Right cardiac atrium (tissue), 5 donors: ENCODE measurements around the gene DPAGT1. TPM values are rescaled to one million over a fixed set of nuclear protein-coding genes. Genes with fewer than 3 reads are reported as not detected.
"Not testable (repeated sequence)": the region's sequence is repeated elsewhere in the genome, so short reads cannot be mapped to it uniquely, and the experiment has no call there.

ENCODE experiments used
- ATAC-seq, 2 donors: fragments of 200-7000 bp; cut with Tn5 transposase; one replicate each; pipeline versions ENCODE4 v1.8.0 to v1.9.1; 2020; ENCODE audit warnings: moderate library complexity in 2 of 2, mild to moderate bottlenecking in 1 of 2
- DNase-seq, 3 donors: peaks; one replicate each; pipeline ENCODE4 v3.0.0-alpha.2; 2020
- H3K27ac ChIP-seq: one replicate; pipeline ENCODE4 v1.5.1; 2013; ENCODE audit warnings: mild to moderate bottlenecking, low read length, control low read depth, moderate library complexity
- H3K27me3 ChIP-seq: one replicate; pipeline ENCODE4 v1.6.1; 2013; ENCODE audit not compliant: control insufficient read depth, insufficient read depth
- H3K4me1 ChIP-seq: one replicate; pipeline ENCODE4 v1.6.1; 2013; ENCODE audit warnings: low read length; ENCODE audit not compliant: control insufficient read depth, insufficient read depth
- H3K4me3 ChIP-seq: one replicate; pipeline ENCODE4 v1.5.1; 2013; ENCODE audit warnings: low read length, control low read depth
- H3K9me3 ChIP-seq: one replicate; pipeline ENCODE4 v1.6.1; 2013; ENCODE audit warnings: low read length; ENCODE audit not compliant: control insufficient read depth
- WGBS: extraction: QIAGEN DNeasy Blood & Tissue Kit; methylation state at CpG from one replicate; pipeline ENCODE4 v1.1.7; 2013; 5-methylcytosine and 5-hydroxymethylcytosine counted together
- intact Hi-C, 4 donors: fragments of 100-400 bp; cut with DNase I; formaldehyde crosslinking; loops; one replicate each; pipeline versions ENCODE4 v1.11.0 to v1.14.0; 2022 to 2023
- long read RNA-seq, 4 donors: library from polyadenylated mRNA; unstranded; transcript quantifications; one replicate each; pipeline ENCODE4 v2.0.0, GENCODE V29; 2020 to 2021
- polyA plus RNA-seq: library from polyadenylated mRNA; stranded (reverse); fragments of 200-250 nt; gene quantifications from one replicate; pipeline ENCODE4 v1.2.3, GENCODE V29; 2013
- total RNA-seq, 4 donors: library from RNA; stranded (reverse); fragmentation: NEBNext Ultra II Directional; extraction: Animal tissue kit (Norgen Biotek cat#: 25700); gene quantifications; one replicate each; pipeline ENCODE4 v1.2.1, GENCODE V29; 2021
- donor health status: healthy with polysubstance abuse.
- donor health status: DM: no; HTN: yes; CAD: no.
- donor health status: DM: no; HTN: no; CAD: no.
- donor health status: DM: no; HTN: yes; CAD: no; lungs with severe emphysema.
- donor health status: DM: yes; HTN: yes; CAD: no.

Gene DPAGT1
- total RNA-seq (10 to 100 TPM; 15.2 to 24.7 (median 23.9) TPM), polyA plus RNA-seq (14.4 TPM)
- long read RNA-seq, donor 1, transcript DPAGT1-201 (9 exons, 2,205 nt), result major isoform, 26 of 36 reads
- long read RNA-seq, donor 1, partial matches to known transcripts, result 4 of 36 reads
- long read RNA-seq, donor 1, other reads (novel, unspliced or antisense), result 5 of 36 reads
- long read RNA-seq, donor 2, partial matches to known transcripts, result 0 of 5 reads
- long read RNA-seq, donor 2, other reads (novel, unspliced or antisense), result 1 of 5 reads
- long read RNA-seq, donor 3, transcript DPAGT1-201 (9 exons, 2,205 nt), result major isoform, 31 of 50 reads
- long read RNA-seq, donor 3, partial matches to known transcripts, result 8 of 50 reads
- long read RNA-seq, donor 3, other reads (novel, unspliced or antisense), result 9 of 50 reads
- long read RNA-seq, donor 4, transcript DPAGT1-201 (9 exons, 2,205 nt), result major isoform, 12 of 15 reads
- long read RNA-seq, donor 4, partial matches to known transcripts, result 0 of 15 reads
- long read RNA-seq, donor 4, other reads (novel, unspliced or antisense), result 2 of 15 reads

GRCh38 chr11:119101759-119102423 lies at the start of gene DPAGT1:
Gene DPAGT1, minus strand, starts transcription at chr11:119101853. Its CDS starts 198 bp downstream, at chr11:119101655.
- peaks cover 12% of the 10 kb centered on the region for H3K4me1 ChIP-seq
- H3K27me3 ChIP-seq, result no peaks in the 10 kb centered on the region
- H3K9me3 ChIP-seq, result no peaks in the 10 kb centered on the region
- H3K27ac ChIP-seq, result peak within 1 kb of the TSS; percentile 96
- intact Hi-C loops, result no loop called here
- DNase-seq (peak; percentile 91 to 94 (median 93)), ATAC-seq (peak; percentile 95 to 96)
- H3K4me3 ChIP-seq, result peak within 1 kb of the TSS; percentile 87
- WGBS, result under 1% methylated on average over 32 of the region's 32 CpGs

DNA sequence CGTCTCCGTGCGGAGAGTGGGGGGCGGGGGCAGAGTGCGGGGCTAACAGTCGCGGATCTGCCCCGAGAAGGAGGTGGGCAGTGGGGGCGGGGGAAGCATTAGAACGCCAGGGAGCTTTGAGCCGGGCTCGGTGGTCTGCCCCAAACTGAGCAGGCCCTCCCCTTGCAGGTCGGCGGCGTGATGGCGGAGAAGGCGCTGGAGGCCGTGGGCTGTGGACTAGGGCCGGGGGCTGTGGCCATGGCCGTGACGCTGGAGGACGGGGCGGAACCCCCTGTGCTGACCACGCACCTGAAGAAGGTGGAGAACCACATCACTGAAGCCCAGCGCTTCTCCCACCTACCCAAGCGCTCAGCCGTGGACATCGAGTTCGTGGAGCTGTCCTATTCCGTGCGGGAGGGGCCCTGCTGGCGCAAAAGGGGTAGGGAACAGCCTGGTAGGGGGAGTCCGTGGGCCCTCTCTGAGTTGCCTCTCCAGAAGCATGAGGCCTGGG lies 48.2 kb upstream of the DPAGT1 start:
- H3K27me3 ChIP-seq, result no peaks in the 10 kb centered on the region
- DNase-seq, result peak in 1 of 3 donors; percentile 18
- H3K9me3 ChIP-seq, result no peaks in the 10 kb centered on the region
- peak overlapping the region; percentile 74 for H3K4me3 ChIP-seq
- H3K4me1 ChIP-seq, result peaks cover 2% of the 10 kb centered on the region
- 39% methylated on average over 33 of the region's 33 CpGs for WGBS
- intact Hi-C loops, result no loop called here
- no peak for ATAC-seq
- no peak overlapping the region for H3K27ac ChIP-seq

DNA sequence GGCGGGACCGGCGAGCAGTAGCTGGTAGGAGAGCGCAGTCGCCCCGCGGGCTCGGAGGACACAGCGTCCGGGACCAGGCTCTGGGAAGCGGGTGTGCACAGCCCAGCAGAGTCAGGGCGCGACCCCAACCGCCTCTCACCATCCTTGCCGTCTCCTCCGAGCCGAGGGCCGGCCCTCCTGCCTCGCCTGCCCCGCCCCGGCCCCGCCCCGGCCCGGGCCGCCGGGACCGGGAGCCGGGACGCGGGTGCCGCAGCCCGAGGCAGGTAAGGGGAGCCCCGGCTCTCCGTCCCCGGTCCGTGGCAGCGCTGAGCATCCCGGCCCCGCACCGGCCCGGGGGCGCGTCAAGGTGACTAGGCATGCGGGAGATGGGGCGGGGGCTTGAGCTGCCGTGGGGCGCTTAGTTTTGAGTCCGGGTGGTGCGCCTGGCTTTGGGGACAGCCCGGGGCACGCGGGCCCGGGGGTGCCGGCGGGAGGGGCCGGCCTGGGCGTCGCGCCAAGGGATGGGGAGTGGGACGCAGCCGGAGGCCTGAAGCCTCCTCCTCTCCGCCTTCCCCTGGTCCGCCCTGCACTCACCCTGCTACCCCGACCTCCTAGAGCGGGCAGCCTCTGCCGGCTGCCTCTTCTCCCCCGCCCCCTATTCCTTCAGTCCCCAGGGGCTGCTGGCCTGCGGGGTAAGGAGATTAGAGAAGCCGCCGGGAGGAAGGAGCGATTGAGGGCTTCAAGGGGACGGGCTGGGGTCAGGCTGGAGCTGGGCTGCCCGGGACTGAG lies 47.5 kb upstream of the DPAGT1 start, which contains the start of gene ABCG4:
TSS of gene ABCG4 (plus strand) at position 35 of the 768 bp plus-strand sequence. CDS start 914 bp downstream, outside the sequence.
- DNase-seq (peak in 2 of 3 donors; percentile 69 to 70), ATAC-seq (peak; percentile 51 to 53)
- H3K9me3 ChIP-seq, result no peaks in the 10 kb centered on the region
- peaks cover 2% of the 10 kb centered on the region for H3K4me1 ChIP-seq
- H3K27ac ChIP-seq, result no peak within 1 kb of the TSS
- H3K4me3 ChIP-seq, result peak within 1 kb of the TSS; percentile 74
- WGBS, result under 1% methylated on average over 73 of the region's 73 CpGs
- intact Hi-C loops, result no loop called here
- H3K27me3 ChIP-seq, result no peaks in the 10 kb centered on the region

DNA sequence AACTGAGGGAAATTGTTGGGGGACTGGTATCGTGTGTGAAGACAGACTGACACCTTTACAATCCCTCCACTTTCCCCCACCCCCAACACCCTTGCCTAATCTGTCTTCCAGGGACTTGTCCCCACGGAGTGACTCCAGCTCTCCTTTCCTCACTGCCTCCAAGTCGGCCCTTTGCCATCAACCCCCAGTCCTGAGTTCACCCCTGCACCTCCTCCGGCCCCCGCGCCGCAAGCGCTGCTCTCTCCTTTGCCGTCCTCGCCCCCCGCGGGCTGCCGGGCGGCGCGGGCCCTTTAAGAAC lies 47.0 kb upstream of the DPAGT1 start:
- Histone ChIP-seq H3K27ac (no peak overlapping the region), H3K4me3 (peak overlapping the region; percentile 74), H3K9me3 (no peaks in the 10 kb centered on the region), H3K27me3 (no peaks in the 10 kb centered on the region), H3K4me1 (peaks cover 2% of the 10 kb centered on the region)
- intact Hi-C loops, result no loop called here
- WGBS, result 1% methylated on average over 16 of the region's 16 CpGs
- no peak for ATAC-seq
- no peak for DNase-seq

- WGBS, result 72% methylated on average over 6 of the region's 6 CpGs
- H3K4me1 ChIP-seq, result peaks cover 2% of the 10 kb centered on the region
- H3K9me3 ChIP-seq, result no peaks in the 10 kb centered on the region
- no peaks in the 10 kb centered on the region for H3K27me3 ChIP-seq
- intact Hi-C loops, result no loop called here
- ATAC-seq, result no peak
- no peak overlapping the region for H3K27ac ChIP-seq
- no peak overlapping the region for H3K4me3 ChIP-seq
- peak in 1 of 3 donors; percentile 22 for DNase-seq
Observed at GRCh38 chr11:119147604-119148333, 46.1 kb upstream of the DPAGT1 start.

DNA sequence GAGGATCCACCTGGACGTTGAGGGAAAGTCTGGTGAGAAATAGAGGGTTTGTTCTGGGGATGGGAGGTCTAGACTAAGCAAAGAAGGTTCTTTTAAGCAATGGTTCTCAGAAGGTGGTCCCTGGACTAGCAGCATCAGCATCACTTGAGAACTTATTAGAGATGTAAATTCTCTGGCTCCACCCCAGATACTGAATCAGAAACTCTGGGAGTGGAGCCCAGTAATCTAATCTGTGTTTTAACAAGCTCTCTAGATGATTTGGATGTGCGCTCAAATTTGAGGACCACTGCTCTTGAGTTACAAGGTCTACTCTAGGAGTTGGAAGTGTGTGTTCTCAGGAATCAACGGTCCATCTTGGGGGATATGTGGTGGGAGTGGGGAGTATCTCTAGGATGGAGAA lies 43.9 kb upstream of the DPAGT1 start:
- H3K27ac ChIP-seq, result no peak overlapping the region
- WGBS, result 35% methylated on average over 3 of the region's 3 CpGs
- DNase-seq (no peak), ATAC-seq (no peak)
- intact Hi-C loops, result loop anchor here in 1 of 4 donors (1.0 kb wide), 1 partner anchor 52 kb away; no protein-coding TSS in a partner anchor
- no peak overlapping the region for H3K4me3 ChIP-seq
- peaks cover 2% of the 10 kb centered on the region for H3K4me1 ChIP-seq
- H3K9me3 ChIP-seq, result no peaks in the 10 kb centered on the region
- no peaks in the 10 kb centered on the region for H3K27me3 ChIP-seq

DNA sequence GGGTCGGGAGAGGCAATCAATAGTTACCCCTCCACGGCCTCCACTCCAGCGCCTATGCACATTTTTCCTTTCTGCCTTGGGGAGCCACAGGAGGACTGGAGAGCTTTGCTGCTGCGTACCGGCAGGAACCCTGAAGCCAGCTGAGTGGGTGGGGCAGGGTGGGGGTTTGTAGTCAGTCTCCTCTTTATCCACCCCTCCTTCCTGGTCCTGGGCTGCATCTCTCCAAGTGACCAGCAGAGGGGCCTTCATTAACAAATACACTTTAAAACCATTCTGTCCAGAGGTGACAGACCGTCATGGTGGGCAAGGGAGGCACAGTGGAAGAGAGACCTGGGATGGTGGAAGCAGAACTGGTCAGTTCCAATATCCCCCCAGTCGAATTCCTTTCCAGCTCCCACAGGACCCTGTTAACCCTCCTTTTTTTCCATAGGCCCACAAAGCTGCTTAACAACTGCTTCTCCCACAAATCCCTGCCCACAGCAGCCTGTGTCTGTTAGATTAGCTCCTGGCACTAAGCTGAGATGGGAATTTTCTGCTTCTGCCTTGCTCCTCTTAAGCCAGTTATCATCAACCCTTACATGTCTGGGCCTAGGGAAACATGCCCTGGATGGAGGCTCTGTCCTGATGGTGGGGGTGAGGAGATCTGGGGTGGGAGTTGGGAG lies 43.3 kb upstream of the DPAGT1 start:
- Histone ChIP-seq H3K9me3 (no peaks in the 10 kb centered on the region), H3K27ac (no peak overlapping the region), H3K4me3 (no peak overlapping the region), H3K4me1 (peaks cover 2% of the 10 kb centered on the region), H3K27me3 (no peaks in the 10 kb centered on the region)
- ATAC-seq (peak; percentile 81 to 89), DNase-seq (peak; percentile 70 to 81 (median 76))
- intact Hi-C loops, result loop anchor here in 1 of 4 donors (1.0 kb wide), 1 partner anchor 52 kb away; no protein-coding TSS in a partner anchor
- 10% methylated on average over 7 of the region's 7 CpGs for WGBS

DNA sequence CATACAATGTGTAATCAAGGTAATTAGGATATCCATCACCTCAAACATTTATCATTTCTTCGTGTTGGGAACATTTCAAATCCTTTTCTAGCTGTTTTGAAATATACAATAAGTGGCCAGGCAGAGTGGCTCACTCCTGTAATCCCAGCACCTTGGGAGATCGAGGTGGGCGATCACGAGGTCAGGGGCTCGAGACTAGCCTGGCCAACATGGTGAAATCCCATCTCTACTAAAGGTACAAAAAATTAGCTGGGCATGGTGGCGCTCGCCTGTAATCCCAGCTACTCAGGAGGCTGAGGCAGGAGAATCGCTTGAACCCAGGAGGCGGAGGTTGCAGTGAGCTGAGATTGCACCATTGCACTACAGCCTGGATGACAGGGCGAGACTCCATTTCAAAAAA lies 37.6 kb upstream of the DPAGT1 start:
- H3K4me3 ChIP-seq, H3K9me3 ChIP-seq, H3K27ac ChIP-seq, H3K4me1 ChIP-seq, DNase-seq, ATAC-seq, intact Hi-C loops, H3K27me3 ChIP-seq: not testable (repeated sequence)
- 88% methylated on average over 10 of the region's 10 CpGs for WGBS

GRCh38 chr11:119134389-119134978 lies 32.8 kb upstream of the DPAGT1 start:
- Histone ChIP-seq H3K4me3 (no peak overlapping the region), H3K9me3 (no peaks in the 10 kb centered on the region), H3K27ac (no peak overlapping the region), H3K27me3 (no peaks in the 10 kb centered on the region), H3K4me1 (no peaks in the 10 kb centered on the region)
- DNase-seq, result peak in 1 of 3 donors; percentile 57
- intact Hi-C loops, result no loop called here
- ATAC-seq, result peak; percentile 15 to 23
- 70% methylated on average over 4 of the region's 4 CpGs for WGBS
